ENCODE results near the gene AMBP.

- TF ChIP-seq, protein P1, sequence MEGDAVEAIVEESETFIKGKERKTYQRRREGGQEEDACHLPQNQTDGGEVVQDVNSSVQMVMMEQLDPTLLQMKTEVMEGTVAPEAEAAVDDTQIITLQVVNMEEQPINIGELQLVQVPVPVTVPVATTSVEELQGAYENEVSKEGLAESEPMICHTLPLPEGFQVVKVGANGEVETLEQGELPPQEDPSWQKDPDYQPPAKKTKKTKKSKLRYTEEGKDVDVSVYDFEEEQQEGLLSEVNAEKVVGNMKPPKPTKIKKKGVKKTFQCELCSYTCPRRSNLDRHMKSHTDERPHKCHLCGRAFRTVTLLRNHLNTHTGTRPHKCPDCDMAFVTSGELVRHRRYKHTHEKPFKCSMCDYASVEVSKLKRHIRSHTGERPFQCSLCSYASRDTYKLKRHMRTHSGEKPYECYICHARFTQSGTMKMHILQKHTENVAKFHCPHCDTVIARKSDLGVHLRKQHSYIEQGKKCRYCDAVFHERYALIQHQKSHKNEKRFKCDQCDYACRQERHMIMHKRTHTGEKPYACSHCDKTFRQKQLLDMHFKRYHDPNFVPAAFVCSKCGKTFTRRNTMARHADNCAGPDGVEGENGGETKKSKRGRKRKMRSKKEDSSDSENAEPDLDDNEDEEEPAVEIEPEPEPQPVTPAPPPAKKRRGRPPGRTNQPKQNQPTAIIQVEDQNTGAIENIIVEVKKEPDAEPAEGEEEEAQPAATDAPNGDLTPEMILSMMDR (IDR thresholded peaks at IDR 0.05), result no peak
- TF ChIP-seq EP300 (IDR thresholded peaks at IDR 0.05) (no peak), HDAC2 (IDR thresholded peaks at IDR 0.05) (no peak), MAFK (IDR thresholded peaks at IDR 0.05; ENCODE audit: partially characterized antibody) (no peak), POLR2A (IDR thresholded peaks at IDR 0.05; ENCODE audit: low read length) (no peak), RAD21 (conservative IDR thresholded peaks at IDR 0.05 in 1 of 2, IDR thresholded peaks at IDR 0.05 in 1 of 2) (no peak), CHD2 (IDR thresholded peaks at IDR 0.05; ENCODE audit: low read length, partially characterized antibody) (no peak), RFX5 (IDR thresholded peaks at IDR 0.05) (no peak), KDM1A (IDR thresholded peaks at IDR 0.05; ENCODE audit: low read depth) (no peak)
Observed at GRCh38 chr9:114075602-114076001, 2.5 kb downstream of the AMBP start.

All from A549 (cell line).